HFFc6 (cell line): Measurements from ENCODE around the gene SEZ6. TPM values are rescaled to one million over a fixed set of nuclear protein-coding genes. Genes with fewer than 3 reads are reported as not detected.

Source experiments
- DNase-seq: peaks from one replicate; pipeline ENCODE4 v3.0.0-alpha.2; 2018
- H3K27ac Mint-ChIP-seq: 2 replicates; pipeline ENCODE4 v1.8.0; 2020; ENCODE audit warnings: mild to moderate bottlenecking, mixed read lengths
- H3K27me3 Mint-ChIP-seq: 2 replicates; pipeline ENCODE4 v1.8.0; 2021; ENCODE audit warnings: mild to moderate bottlenecking, moderate library complexity, mixed read lengths; ENCODE audit not compliant: insufficient read depth
- H3K36me3 Mint-ChIP-seq: 2 replicates; pipeline ENCODE4 v1.8.0; 2021; ENCODE audit warnings: low read depth, mixed read lengths
- H3K4me1 Mint-ChIP-seq: 2 replicates; pipeline ENCODE4 v1.8.0; 2020; ENCODE audit warnings: low read depth, mixed read lengths
- H3K4me3 Mint-ChIP-seq: 2 replicates; pipeline ENCODE4 v1.8.0; 2020; ENCODE audit warnings: mild to moderate bottlenecking, moderate library complexity, mixed read lengths
- H3K9me3 Mint-ChIP-seq: 2 replicates; pipeline ENCODE4 v1.8.0; 2020; ENCODE audit warnings: mild to moderate bottlenecking, mixed read lengths
- CTCF ChIP-seq: fragments of 200-600 bp; sonication (generic); IDR thresholded peaks from 2 replicates; pipeline ENCODE4 v1.5.0; 2021; ENCODE audit warnings: antibody characterized with exemption, mild to moderate bottlenecking
- total RNA-seq, 6 experiments: library from RNA; stranded (reverse); fragmentation: NEBNext Ultra II Directional; extraction: Animal tissue kit (Norgen Biotek cat#: 25700); gene quantifications; 2 replicates in 1 of 6; 3 replicates in 5 of 6; pipeline ENCODE4 v1.2.3, GENCODE V29; 2021

The SEZ6 gene
- total RNA-seq, 6 experiments from 2014 or later = not detected

- Mint-ChIP-seq H3K4me3 (no peak overlapping the region), H3K4me1 (no peaks in the 10 kb centered on the region), H3K27me3 (peaks cover 76% of the 10 kb centered on the region), H3K27ac (no peak overlapping the region), H3K9me3 (no peaks in the 10 kb centered on the region), H3K36me3 (no peaks in the 10 kb centered on the region)
- TF ChIP-seq CTCF = no peak
- no peak for DNase-seq
These were observed 15.4 kb upstream of the SEZ6 start for GRCh38 chr17:29021226-29021625.

- peaks cover 76% of the 10 kb centered on the region for H3K27me3 Mint-ChIP-seq
- H3K36me3 Mint-ChIP-seq = no peaks in the 10 kb centered on the region
- H3K4me1 Mint-ChIP-seq = no peaks in the 10 kb centered on the region
- no peak overlapping the region for H3K4me3 Mint-ChIP-seq
- DNase-seq = no peak
- H3K27ac Mint-ChIP-seq = no peak overlapping the region
- TF ChIP-seq CTCF = no peak
- H3K9me3 Mint-ChIP-seq = no peaks in the 10 kb centered on the region
These were observed 14.7 kb upstream of the SEZ6 start for GRCh38 chr17:29020576-29020975.

- no peaks in the 10 kb centered on the region for H3K36me3 Mint-ChIP-seq
- H3K4me3 Mint-ChIP-seq = no peak overlapping the region
- H3K4me1 Mint-ChIP-seq = no peaks in the 10 kb centered on the region
These were observed 13.8 kb upstream of the SEZ6 start for GRCh38 chr17:29019475-29020181.

GRCh38 chr17:29018788-29019474, 13.1 kb upstream of the SEZ6 start:
- DNase-seq = no peak
- H3K36me3 Mint-ChIP-seq = no peaks in the 10 kb centered on the region
- peaks cover 69% of the 10 kb centered on the region for H3K27me3 Mint-ChIP-seq
- H3K9me3 Mint-ChIP-seq = no peaks in the 10 kb centered on the region
- no peak for TF ChIP-seq CTCF
- no peak overlapping the region for H3K27ac Mint-ChIP-seq
- H3K4me3 Mint-ChIP-seq = no peak overlapping the region
- H3K4me1 Mint-ChIP-seq = no peaks in the 10 kb centered on the region

More at GRCh38 chr17:29019475-29020181, 13.8 kb upstream of the SEZ6 start:
- Mint-ChIP-seq H3K27ac (no peak overlapping the region), H3K27me3 (peaks cover 72% of the 10 kb centered on the region), H3K9me3 (no peaks in the 10 kb centered on the region)
- TF ChIP-seq CTCF = no peak
- no peak for DNase-seq

GRCh38 chr17:29016345-29017210, 10.7 kb upstream of the SEZ6 start:
- peaks cover 56% of the 10 kb centered on the region for H3K27me3 Mint-ChIP-seq
- DNase-seq = no peak
- no peak for TF ChIP-seq CTCF
- H3K27ac Mint-ChIP-seq = no peak overlapping the region
- H3K4me3 Mint-ChIP-seq = no peak overlapping the region
- no peaks in the 10 kb centered on the region for H3K9me3 Mint-ChIP-seq
- H3K4me1 Mint-ChIP-seq = no peaks in the 10 kb centered on the region
- no peaks in the 10 kb centered on the region for H3K36me3 Mint-ChIP-seq
